Measurements from ENCODE around the gene XAGE5. TPM values are rescaled to one million over a fixed set of nuclear protein-coding genes. Genes with fewer than 3 reads are reported as not detected.

XAGE5 gene
- total RNA-seq, 1 experiment from 2014 or later = not detected

DNA sequence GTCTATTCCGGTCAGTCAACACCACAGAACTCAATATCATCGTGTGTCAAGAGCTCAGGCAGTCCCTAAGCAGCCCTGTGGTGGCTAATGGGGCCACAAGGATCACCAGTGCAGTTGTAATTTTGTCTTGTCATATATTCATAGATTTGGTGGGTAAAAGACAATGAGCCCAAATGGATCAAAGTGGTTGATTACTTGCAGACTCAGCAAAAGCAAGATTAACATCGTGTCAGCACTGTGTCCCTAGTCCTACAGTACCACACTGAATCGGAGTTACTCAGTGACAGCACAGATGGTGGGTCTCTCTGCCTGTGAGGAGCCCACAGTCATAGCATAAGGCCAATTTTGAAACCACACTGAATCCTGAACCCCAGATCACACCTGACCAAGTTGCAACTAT lies 8.7 kb downstream of the XAGE5 start:
- H2AFZ ChIP-seq = no peak overlapping the region
- BruUV-seq (replicated peaks) = no TSS peak
- no peak overlapping the region for H3K4me2 ChIP-seq
- no peak for DNase-seq
- ChIA-PET POLR2A (ENCODE audit: unreplicated experiment) (no interaction called here), CTCF (no interaction called here)
- TF ChIP-seq, protein P1, sequence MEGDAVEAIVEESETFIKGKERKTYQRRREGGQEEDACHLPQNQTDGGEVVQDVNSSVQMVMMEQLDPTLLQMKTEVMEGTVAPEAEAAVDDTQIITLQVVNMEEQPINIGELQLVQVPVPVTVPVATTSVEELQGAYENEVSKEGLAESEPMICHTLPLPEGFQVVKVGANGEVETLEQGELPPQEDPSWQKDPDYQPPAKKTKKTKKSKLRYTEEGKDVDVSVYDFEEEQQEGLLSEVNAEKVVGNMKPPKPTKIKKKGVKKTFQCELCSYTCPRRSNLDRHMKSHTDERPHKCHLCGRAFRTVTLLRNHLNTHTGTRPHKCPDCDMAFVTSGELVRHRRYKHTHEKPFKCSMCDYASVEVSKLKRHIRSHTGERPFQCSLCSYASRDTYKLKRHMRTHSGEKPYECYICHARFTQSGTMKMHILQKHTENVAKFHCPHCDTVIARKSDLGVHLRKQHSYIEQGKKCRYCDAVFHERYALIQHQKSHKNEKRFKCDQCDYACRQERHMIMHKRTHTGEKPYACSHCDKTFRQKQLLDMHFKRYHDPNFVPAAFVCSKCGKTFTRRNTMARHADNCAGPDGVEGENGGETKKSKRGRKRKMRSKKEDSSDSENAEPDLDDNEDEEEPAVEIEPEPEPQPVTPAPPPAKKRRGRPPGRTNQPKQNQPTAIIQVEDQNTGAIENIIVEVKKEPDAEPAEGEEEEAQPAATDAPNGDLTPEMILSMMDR (conservative IDR thresholded peaks at IDR 0.05) = no peak
- TF ChIP-seq EZH2 (IDR thresholded peaks at IDR 0.05; ENCODE audit: low read depth) = no peak
- H3K4me1 ChIP-seq (replicated peaks; ENCODE audit: insufficient read depth) = no peaks in the 10 kb centered on the region
- H3K4me3 ChIP-seq = no peak overlapping the region
- H4K20me1 ChIP-seq (ENCODE audit: insufficient read depth) = no peaks in the 10 kb centered on the region
- H3K27ac ChIP-seq = no peak overlapping the region
- H3K9me3 ChIP-seq (ENCODE audit: insufficient read depth, low read depth) = no peaks in the 10 kb centered on the region
- H3F3A ChIP-seq (ENCODE audit: insufficient read depth, low read depth) = no peaks in the 10 kb centered on the region
- intact Hi-C loops (cut with micrococcal nuclease; ENCODE audit: unreplicated experiment) = no loop called here
- no peaks in the 10 kb centered on the region for H3K79me2 ChIP-seq (ENCODE audit: low read depth)
- no peaks in the 10 kb centered on the region for H3K9me2 ChIP-seq (ENCODE audit: insufficient read depth)
- H3K36me3 ChIP-seq (ENCODE audit: low read depth) = no peaks in the 10 kb centered on the region
- no peaks in the 10 kb centered on the region for H3K27me3 ChIP-seq (ENCODE audit: insufficient read depth, low read depth)

- Histone ChIP-seq H4K20me1 (ENCODE audit: insufficient read depth) (no peaks in the 10 kb centered on the region), H3K9me3 (ENCODE audit: insufficient read depth, low read depth) (no peaks in the 10 kb centered on the region), H3K27me3 (ENCODE audit: insufficient read depth, low read depth) (no peaks in the 10 kb centered on the region), H3K4me1 (replicated peaks; ENCODE audit: insufficient read depth) (no peaks in the 10 kb centered on the region), H3K36me3 (ENCODE audit: low read depth) (no peaks in the 10 kb centered on the region), H3K27ac (no peak overlapping the region), H3F3A (ENCODE audit: insufficient read depth, low read depth) (no peaks in the 10 kb centered on the region), H3K4me2 (no peak overlapping the region), H2AFZ (no peak overlapping the region), H3K79me2 (ENCODE audit: low read depth) (no peaks in the 10 kb centered on the region), H3K4me3 (no peak overlapping the region), H3K9me2 (ENCODE audit: insufficient read depth) (no peaks in the 10 kb centered on the region)
- DNase-seq = no peak
- TF ChIP-seq EZH2 (IDR thresholded peaks at IDR 0.05; ENCODE audit: low read depth) = no peak
- TF ChIP-seq, protein P1 (conservative IDR thresholded peaks at IDR 0.05) = no peak
- BruUV-seq (replicated peaks) = no TSS peak
- CTCF ChIA-PET = no interaction called here
- intact Hi-C loops (cut with micrococcal nuclease; ENCODE audit: unreplicated experiment) = no loop called here
- POLR2A ChIA-PET (ENCODE audit: unreplicated experiment) = no interaction called here
These were observed 10.1 kb downstream of the XAGE5 start for GRCh38 chrX:52821079-52821760.

DNA sequence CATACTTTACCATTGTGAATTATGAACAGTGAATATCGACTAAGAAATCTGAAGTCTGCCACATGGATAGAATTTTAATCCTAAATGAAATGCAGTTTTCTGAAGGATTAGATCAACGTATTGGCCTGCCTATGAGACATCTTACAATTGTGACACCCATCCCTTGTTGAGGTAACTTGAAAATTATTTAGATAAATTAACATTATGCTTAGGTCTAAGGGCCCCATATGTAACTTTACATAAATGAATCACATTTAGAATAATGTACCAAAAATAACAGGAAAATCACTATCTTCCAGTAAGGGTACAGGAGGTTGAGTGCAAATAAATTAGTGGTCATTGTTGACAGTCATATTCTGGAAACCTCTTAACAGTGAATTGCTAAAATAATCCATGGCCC lies 13.5 kb downstream of the XAGE5 start:
- no peaks in the 10 kb centered on the region for H3K4me1 ChIP-seq (replicated peaks; ENCODE audit: insufficient read depth)
- no peaks in the 10 kb centered on the region for H3K9me3 ChIP-seq (ENCODE audit: insufficient read depth, low read depth)
- DNase-seq = no peak
- no peak overlapping the region for H3K4me3 ChIP-seq
- no TSS peak for BruUV-seq (replicated peaks)
- no peaks in the 10 kb centered on the region for H3K27me3 ChIP-seq (ENCODE audit: insufficient read depth, low read depth)
- no peak overlapping the region for H3K4me2 ChIP-seq
- no peaks in the 10 kb centered on the region for H3K36me3 ChIP-seq (ENCODE audit: low read depth)
- ChIA-PET CTCF (no interaction called here), POLR2A (ENCODE audit: unreplicated experiment) (no interaction called here)
- H3F3A ChIP-seq (ENCODE audit: insufficient read depth, low read depth) = no peaks in the 10 kb centered on the region
- intact Hi-C loops (cut with micrococcal nuclease; ENCODE audit: unreplicated experiment) = no loop called here
- TF ChIP-seq, protein P1 (conservative IDR thresholded peaks at IDR 0.05) = no peak
- no peak for TF ChIP-seq EZH2 (IDR thresholded peaks at IDR 0.05; ENCODE audit: low read depth)
- H3K27ac ChIP-seq = no peak overlapping the region
- no peaks in the 10 kb centered on the region for H3K9me2 ChIP-seq (ENCODE audit: insufficient read depth)
- H4K20me1 ChIP-seq (ENCODE audit: insufficient read depth) = no peaks in the 10 kb centered on the region
- no peaks in the 10 kb centered on the region for H3K79me2 ChIP-seq (ENCODE audit: low read depth)
- H2AFZ ChIP-seq = no peak overlapping the region

Data from PC-9 (cell line).